BLaER1 treated with 17β-estradiol and CSF1 and Interleukin-3, amounts not matched to agents 10 nM and 100 nM (cell line): ENCODE measurements around the gene MYOD1.
A peak's percentile ranks its signal among the peaks of the same experiment; 100 is the strongest.

Experiments
- H3K27ac ChIP-seq, 11 experiments: shearing (Covaris generic); formaldehyde crosslinking; 2 replicates each; pipeline ENCODE4 v1.8.1; 2022
- H3K27me3 ChIP-seq, 11 experiments: shearing (Covaris generic); formaldehyde crosslinking; 2 replicates each; pipeline ENCODE4 v1.8.1; 2022
- H3K36me3 ChIP-seq, 11 experiments: shearing (Covaris generic); formaldehyde crosslinking; 2 replicates each; pipeline ENCODE4 v1.8.1; 2022
- H3K4me1 ChIP-seq, 10 experiments: shearing (Covaris generic); formaldehyde crosslinking; 2 replicates each; pipeline ENCODE4 v1.8.1; 2022
- H3K4me2 ChIP-seq, 11 experiments: shearing (Covaris generic); formaldehyde crosslinking; 2 replicates each; pipeline ENCODE4 v1.8.1; 2022
- H3K4me3 ChIP-seq, 10 experiments: shearing (Covaris generic); formaldehyde crosslinking; 2 replicates each; pipeline ENCODE4 v1.8.1; 2022
- H3K9ac ChIP-seq, 11 experiments: shearing (Covaris generic); formaldehyde crosslinking; 2 replicates each; pipeline ENCODE4 v1.8.1; 2022
- H3K9me3 ChIP-seq, 11 experiments: shearing (Covaris generic); formaldehyde crosslinking; replicated peaks in 1 of 11; 2 replicates each; pipeline ENCODE4 v1.8.1; 2022
- H4K20me1 ChIP-seq, 11 experiments: shearing (Covaris generic); formaldehyde crosslinking; 2 replicates each; pipeline ENCODE4 v1.8.1; 2022
- Cebpa-rat ChIP-seq, 11 experiments: shearing (Covaris generic); IDR thresholded peaks; 2 replicates each; pipeline ENCODE4 v1.8.1; 2022

The MYOD1 gene

DNA sequence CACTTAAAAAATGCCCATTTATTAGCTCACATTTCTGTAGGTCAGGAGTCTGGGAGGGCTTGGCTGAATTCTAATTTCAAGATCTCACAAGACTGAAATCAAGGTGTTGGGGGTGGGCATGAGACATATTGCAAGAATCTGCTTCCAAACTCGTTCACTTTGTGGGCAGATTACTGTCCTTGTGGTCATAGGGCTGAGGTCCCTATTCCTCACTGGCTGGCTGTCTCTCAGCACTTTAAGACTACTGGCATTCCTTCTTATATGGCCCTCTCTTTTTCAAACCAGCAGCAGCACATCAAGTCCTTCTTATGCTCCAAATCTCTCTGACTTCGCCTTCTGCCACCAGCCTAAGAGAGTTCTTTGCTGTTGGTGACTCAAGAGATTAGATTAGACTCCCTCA, 27.8 kb upstream of the MYOD1 start:
- Histone ChIP-seq H3K9ac (no peak overlapping the region), H3K27ac (no peak overlapping the region), H3K4me3 (no peak overlapping the region), H3K36me3 (no peaks in the 10 kb centered on the region), H4K20me1 (no peaks in the 10 kb centered on the region), H3K9me3 (peaks cover 0 to 7% (median 0%) of the 10 kb centered on the region in 11 experiments; a peak in 2 of 22 replicates), H3K27me3 (no peaks in the 10 kb centered on the region), H3K4me1 (peaks cover 0 to 14% (median 5%) of the 10 kb centered on the region in 10 experiments; a peak in 9 of 20 replicates), H3K4me2 (no peak overlapping the region)
- no peak for TF ChIP-seq Cebpa-rat (IDR thresholded peaks at IDR 0.05)

DNA sequence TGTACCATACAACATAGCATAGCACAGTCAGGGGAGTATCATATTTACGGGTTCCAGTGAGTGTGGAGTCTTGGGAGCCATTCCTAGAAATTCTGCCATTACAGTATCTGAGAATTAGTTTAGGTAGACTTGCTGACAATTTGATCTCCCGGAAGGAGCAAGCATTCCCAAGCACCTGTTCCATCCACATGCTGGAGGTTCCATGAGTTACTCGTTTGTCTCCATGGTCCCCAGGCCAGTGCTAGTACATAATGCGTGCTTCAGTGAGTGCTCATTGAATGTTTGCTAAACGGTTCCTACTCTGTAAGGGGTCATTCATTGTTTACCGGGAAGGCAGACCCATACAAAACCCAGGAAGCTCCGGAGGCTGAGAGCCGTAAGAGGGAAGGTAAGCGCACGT, 27.4 kb upstream of the MYOD1 start:
- Histone ChIP-seq H3K36me3 (no peaks in the 10 kb centered on the region), H3K4me1 (peaks cover 0 to 14% (median 5%) of the 10 kb centered on the region in 10 experiments; a peak in 9 of 20 replicates), H4K20me1 (no peaks in the 10 kb centered on the region), H3K27ac (no peak overlapping the region), H3K27me3 (no peaks in the 10 kb centered on the region), H3K9me3 (peaks cover 0 to 7% (median 0%) of the 10 kb centered on the region in 11 experiments; a peak in 2 of 22 replicates), H3K9ac (no peak overlapping the region), H3K4me2 (no peak overlapping the region), H3K4me3 (no peak overlapping the region)
- no peak for TF ChIP-seq Cebpa-rat (IDR thresholded peaks at IDR 0.05)

- no peak overlapping the region for H3K4me3 ChIP-seq
- H3K27me3 ChIP-seq = no peaks in the 10 kb centered on the region
- no peak overlapping the region for H3K27ac ChIP-seq
Measured at GRCh38 chr11:17692931-17693330, 26.4 kb upstream of the MYOD1 start.

DNA sequence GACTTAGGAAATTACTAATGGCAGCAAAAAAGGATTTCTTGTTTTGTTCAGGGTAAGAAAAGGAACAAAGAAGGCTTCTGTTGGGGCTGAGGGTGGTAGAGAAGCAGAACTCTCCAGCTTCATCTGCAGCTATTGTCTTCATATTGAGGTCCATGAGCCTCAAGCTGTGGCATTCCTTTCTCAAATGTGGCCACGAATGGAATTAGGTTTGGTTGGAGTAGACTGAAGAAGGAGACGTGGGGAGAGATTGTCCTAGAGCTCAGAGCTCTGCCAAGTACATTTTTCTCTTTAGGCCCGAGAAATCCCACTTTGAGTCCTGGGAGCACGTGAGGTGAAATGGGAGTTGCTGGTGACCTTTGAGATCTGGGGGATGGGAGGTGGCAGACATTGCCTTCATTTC, 25.8 kb upstream of the MYOD1 start:
- H3K9ac ChIP-seq = no peak overlapping the region
- no peaks in the 10 kb centered on the region for H4K20me1 ChIP-seq
- no peaks in the 10 kb centered on the region; a peak in 1 of 22 replicates for H3K9me3 ChIP-seq
- no peak overlapping the region for H3K4me3 ChIP-seq
- H3K4me2 ChIP-seq = peak overlapping the region in 2 of 11 experiments; percentile 64 to 73; a peak in 4 of 22 replicates
- peaks cover 0 to 14% (median 5%) of the 10 kb centered on the region in 10 experiments; a peak in 9 of 20 replicates for H3K4me1 ChIP-seq
- H3K36me3 ChIP-seq = no peaks in the 10 kb centered on the region
- no peak overlapping the region for H3K27ac ChIP-seq
- TF ChIP-seq Cebpa-rat (IDR thresholded peaks at IDR 0.05) = no peak
- H3K27me3 ChIP-seq = no peaks in the 10 kb centered on the region

More at GRCh38 chr11:17692931-17693330, 26.4 kb upstream of the MYOD1 start:
- peaks cover 0 to 5% (median 0%) of the 10 kb centered on the region in 11 experiments; a peak in 2 of 22 replicates for H3K9me3 ChIP-seq
- peak overlapping the region in 5 of 11 experiments; percentile 35 to 73 (median 52); a peak in 10 of 22 replicates for H3K4me2 ChIP-seq
- no peak for TF ChIP-seq Cebpa-rat (IDR thresholded peaks at IDR 0.05)
- H3K4me1 ChIP-seq = peaks cover 0 to 14% (median 5%) of the 10 kb centered on the region in 10 experiments; a peak in 9 of 20 replicates
- no peaks in the 10 kb centered on the region for H3K36me3 ChIP-seq
- H3K9ac ChIP-seq = no peak overlapping the region
- no peaks in the 10 kb centered on the region for H4K20me1 ChIP-seq

- Histone ChIP-seq H3K4me3 (no peak overlapping the region), H3K27me3 (no peaks in the 10 kb centered on the region), H3K27ac (no peak overlapping the region), H3K36me3 (no peaks in the 10 kb centered on the region), H3K9me3 (no peaks in the 10 kb centered on the region; a peak in 1 of 22 replicates), H3K9ac (no peak overlapping the region), H4K20me1 (no peaks in the 10 kb centered on the region), H3K4me1 (peaks cover 0 to 14% (median 5%) of the 10 kb centered on the region in 10 experiments; a peak in 9 of 20 replicates), H3K4me2 (no peak overlapping the region)
- no peak for TF ChIP-seq Cebpa-rat (IDR thresholded peaks at IDR 0.05)
Measured at GRCh38 chr11:17694494-17695110, 24.8 kb upstream of the MYOD1 start.

DNA sequence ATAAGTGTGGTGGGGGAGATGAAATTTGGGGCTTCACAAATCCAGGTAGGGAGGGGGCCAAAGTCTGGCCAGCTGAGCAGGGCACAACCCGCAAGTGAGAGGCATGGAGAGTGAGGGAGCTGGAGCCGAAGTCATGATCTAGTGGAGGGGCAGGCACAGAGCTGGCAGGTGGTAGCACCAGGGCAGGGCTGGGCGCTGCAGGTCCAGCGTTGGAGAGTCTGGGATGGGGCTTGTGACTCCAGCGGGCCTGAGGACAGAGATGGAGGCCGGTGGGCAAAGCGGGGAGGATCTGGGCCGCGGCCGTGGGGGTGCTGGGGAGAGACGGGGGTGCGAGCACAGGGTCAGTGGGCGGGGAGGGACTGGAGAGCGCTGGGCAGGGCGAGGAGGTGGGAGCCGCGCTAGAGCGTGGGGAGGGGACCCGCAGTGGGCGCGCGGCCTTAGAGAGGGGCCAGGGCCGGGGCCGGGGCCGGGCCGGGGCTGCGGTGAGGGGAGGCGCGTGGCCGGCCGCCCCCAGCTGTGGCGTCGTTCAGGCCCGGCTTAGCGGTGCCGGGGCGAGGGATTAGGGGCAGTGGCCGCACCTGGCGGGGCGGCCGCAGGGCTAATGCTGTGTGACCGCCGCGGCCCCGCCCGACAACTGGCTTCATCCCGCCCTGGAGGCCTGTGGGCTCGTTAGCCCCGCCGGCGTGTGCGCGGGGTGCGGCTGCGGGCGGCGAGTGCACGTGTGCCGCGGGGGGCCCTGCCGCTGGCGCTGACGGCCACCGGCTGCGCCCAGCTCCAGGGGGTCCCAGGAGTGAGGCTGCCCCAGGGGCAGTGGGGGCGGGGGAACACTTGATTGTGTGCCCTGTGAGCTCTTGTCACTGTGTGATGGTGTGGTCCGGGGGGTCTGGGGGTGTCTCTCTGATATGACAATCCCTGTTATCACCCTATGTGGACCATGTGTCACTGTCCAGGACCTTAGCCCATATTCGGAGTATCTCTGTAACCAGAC, 23.6 kb upstream of the MYOD1 start:
- no peak overlapping the region for H3K4me2 ChIP-seq
- no peak overlapping the region for H3K9ac ChIP-seq
- peaks cover 0 to 14% (median 5%) of the 10 kb centered on the region in 10 experiments; a peak in 9 of 20 replicates for H3K4me1 ChIP-seq
- no peaks in the 10 kb centered on the region for H4K20me1 ChIP-seq
- no peaks in the 10 kb centered on the region for H3K36me3 ChIP-seq
- no peak overlapping the region for H3K4me3 ChIP-seq
- no peaks in the 10 kb centered on the region for H3K27me3 ChIP-seq
- H3K27ac ChIP-seq = no peak overlapping the region
- no peak for TF ChIP-seq Cebpa-rat (IDR thresholded peaks at IDR 0.05)
- no peaks in the 10 kb centered on the region; a peak in 1 of 22 replicates for H3K9me3 ChIP-seq

DNA sequence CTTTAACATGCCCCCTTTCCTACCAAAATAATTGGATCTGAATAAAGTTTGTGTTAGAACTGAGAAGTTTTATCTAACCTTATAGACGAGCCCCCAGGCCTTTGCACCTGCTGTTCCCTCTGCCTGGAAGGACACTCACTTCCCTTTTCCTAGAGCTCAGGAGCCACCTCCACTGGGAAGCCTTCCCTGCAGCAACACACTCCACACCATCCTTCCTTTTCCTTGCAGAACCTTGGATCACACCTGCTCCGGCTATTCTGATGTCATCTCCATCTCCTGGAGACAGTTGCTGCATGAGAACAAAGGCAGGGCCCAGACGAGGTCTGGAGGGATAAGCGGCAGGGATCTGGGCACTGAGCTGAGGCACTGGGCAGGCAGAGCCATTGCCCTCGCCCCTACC, 22.6 kb upstream of the MYOD1 start:
- no peaks in the 10 kb centered on the region for H3K27me3 ChIP-seq
- H3K4me3 ChIP-seq = no peak overlapping the region
- no peaks in the 10 kb centered on the region; a peak in 1 of 22 replicates for H3K9me3 ChIP-seq
- no peaks in the 10 kb centered on the region for H4K20me1 ChIP-seq
- H3K4me1 ChIP-seq = peaks cover 0 to 14% (median 5%) of the 10 kb centered on the region in 10 experiments; a peak in 9 of 20 replicates
- H3K9ac ChIP-seq = no peak overlapping the region
- H3K27ac ChIP-seq = no peak overlapping the region
- H3K4me2 ChIP-seq = no peak overlapping the region
- no peak for TF ChIP-seq Cebpa-rat (IDR thresholded peaks at IDR 0.05)
- H3K36me3 ChIP-seq = no peaks in the 10 kb centered on the region

GRCh38 chr11:17697175-17697949, 22.0 kb upstream of the MYOD1 start:
- no peak overlapping the region for H3K4me2 ChIP-seq
- no peaks in the 10 kb centered on the region; a peak in 1 of 22 replicates for H3K9me3 ChIP-seq
- no peak overlapping the region for H3K27ac ChIP-seq
- no peak overlapping the region for H3K9ac ChIP-seq
- H3K27me3 ChIP-seq = no peaks in the 10 kb centered on the region
- no peaks in the 10 kb centered on the region for H4K20me1 ChIP-seq
- no peak overlapping the region for H3K4me3 ChIP-seq
- no peak for TF ChIP-seq Cebpa-rat (IDR thresholded peaks at IDR 0.05)
- no peaks in the 10 kb centered on the region for H3K36me3 ChIP-seq
- H3K4me1 ChIP-seq = peaks cover 0 to 14% (median 5%) of the 10 kb centered on the region in 10 experiments; a peak in 9 of 20 replicates
